Ectodermal cell (in vitro differentiated cells): ENCODE measurements around the gene CMSS1.

Experiments used
- H3K27ac ChIP-seq: 2 replicates; pipeline ENCODE4 v1.7.0; 2013; ENCODE audit warnings: mild to moderate bottlenecking, low read depth, low read length; ENCODE audit not compliant: insufficient read depth, poor library complexity, severe bottlenecking
- H3K27me3 ChIP-seq: 2 replicates; pipeline ENCODE4 v1.7.0; 2013; ENCODE audit warnings: mild to moderate bottlenecking, low read length; ENCODE audit not compliant: insufficient read depth, control insufficient read depth, poor library complexity, severe bottlenecking
- H3K36me3 ChIP-seq: one replicate; pipeline ENCODE4 v1.7.0; 2013; ENCODE audit warnings: low read length; ENCODE audit not compliant: control insufficient read depth, insufficient read depth
- H3K4me1 ChIP-seq: one replicate; pipeline ENCODE4 v1.7.0; 2013; ENCODE audit warnings: low read length; ENCODE audit not compliant: control insufficient read depth, insufficient read depth
- H3K4me3 ChIP-seq: 2 replicates; pipeline ENCODE4 v1.7.0; 2013; ENCODE audit warnings: low read depth, low read length, control low read depth; ENCODE audit not compliant: insufficient read depth
- H3K9me3 ChIP-seq: 2 replicates; pipeline ENCODE4 v1.7.0; 2013; ENCODE audit warnings: mild to moderate bottlenecking, low read length, moderate library complexity; ENCODE audit not compliant: control insufficient read depth
- WGBS, 2 experiments: methylation state at CpG; one replicate each; pipeline ENCODE4 v1.1.7; 2013; ENCODE audit warnings: missing lambda C conversion rate in 2 of 2; 5-methylcytosine and 5-hydroxymethylcytosine counted together

Gene CMSS1

GRCh38 chr3:99781761-99782160 is 35.9 kb upstream of the CMSS1 start:
- WGBS, 2 experiments: 91 to 93% methylated on average over 3 of the region's 3 CpGs
- Histone ChIP-seq H3K4me1 (no peaks in the 10 kb centered on the region), H3K4me3 (no peak overlapping the region), H3K9me3 (no peaks in the 10 kb centered on the region), H3K27me3 (no peaks in the 10 kb centered on the region), H3K36me3 (no peaks in the 10 kb centered on the region), H3K27ac (no peak overlapping the region)

DNA sequence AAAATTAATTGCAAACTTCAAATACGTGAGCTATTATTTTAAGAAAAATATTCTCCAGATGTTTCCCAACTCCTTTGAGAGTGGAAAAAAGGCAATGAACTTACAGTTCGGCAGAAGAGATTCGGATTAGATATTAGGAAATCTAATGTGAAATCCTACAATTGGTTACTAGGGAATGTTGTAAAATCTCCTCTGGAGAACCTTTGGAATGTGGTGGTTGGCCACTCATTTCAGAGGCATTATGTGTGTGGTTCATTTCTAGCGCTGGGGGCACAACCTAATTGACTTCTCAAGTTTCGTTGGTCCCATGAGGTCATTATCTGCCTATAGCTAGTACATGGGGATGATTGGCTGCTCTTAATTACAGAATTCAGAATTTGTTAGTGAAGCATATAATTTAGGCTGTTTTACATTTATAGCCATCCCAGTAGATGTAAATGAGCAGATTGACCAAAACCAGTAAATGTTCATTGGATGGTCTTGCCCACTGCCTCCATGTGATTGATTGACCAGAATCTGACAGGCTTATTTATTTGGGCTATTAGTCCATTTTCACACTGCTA is 34.6 kb upstream of the CMSS1 start:
- Histone ChIP-seq H3K36me3 (no peaks in the 10 kb centered on the region), H3K9me3 (no peaks in the 10 kb centered on the region), H3K27me3 (no peaks in the 10 kb centered on the region), H3K4me3 (no peak overlapping the region), H3K4me1 (no peaks in the 10 kb centered on the region), H3K27ac (no peak overlapping the region)
- 92 to 94% methylated on average over 4 to 5 of the region's 5 CpGs for WGBS, 2 experiments

DNA sequence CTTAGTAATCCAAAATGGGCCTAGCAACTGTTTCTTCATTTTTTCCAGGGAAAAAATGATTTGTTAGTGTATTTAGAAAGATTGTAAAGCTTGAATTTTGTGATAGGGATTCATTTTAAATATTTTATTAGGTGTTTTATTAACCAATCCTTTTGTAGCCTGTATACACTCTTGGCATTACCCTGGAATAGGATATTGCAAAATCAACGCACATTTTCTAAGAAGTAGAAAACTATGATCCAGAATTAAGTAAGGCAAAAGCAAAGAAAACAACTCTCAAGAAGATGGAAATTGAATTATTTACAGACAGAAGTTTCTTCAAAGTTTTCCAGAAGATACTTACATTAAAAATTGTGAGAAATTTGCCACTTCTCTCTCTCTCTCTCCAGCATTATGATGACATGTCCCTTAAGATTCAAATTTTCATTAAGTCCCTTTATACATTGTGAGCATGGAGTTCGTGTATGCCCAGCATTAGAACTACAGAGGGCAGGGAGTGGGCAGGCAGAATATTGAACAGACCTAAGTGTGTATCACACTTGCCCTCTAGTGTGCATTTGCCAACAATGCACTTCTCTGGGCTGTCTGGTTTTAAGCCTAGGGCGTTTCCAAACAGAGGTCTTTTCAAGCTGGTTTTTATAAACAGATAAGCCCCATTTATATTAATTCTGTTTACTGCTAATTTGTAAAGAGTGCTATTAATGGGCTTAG is 28.5 kb upstream of the CMSS1 start:
- Histone ChIP-seq H3K4me1 (no peaks in the 10 kb centered on the region), H3K4me3 (no peak overlapping the region), H3K9me3 (no peaks in the 10 kb centered on the region), H3K27ac (no peak overlapping the region), H3K36me3 (no peaks in the 10 kb centered on the region), H3K27me3 (no peaks in the 10 kb centered on the region)
- WGBS, 2 experiments: 44 to 55% methylated on average over 2 to 3 of the region's 3 CpGs

- 94% methylated on average over 8 of the region's 8 CpGs for WGBS, 2 experiments
- Histone ChIP-seq H3K9me3 (no peaks in the 10 kb centered on the region), H3K27ac (no peak overlapping the region), H3K27me3 (no peaks in the 10 kb centered on the region), H3K4me1 (no peaks in the 10 kb centered on the region), H3K36me3 (no peaks in the 10 kb centered on the region), H3K4me3 (no peak overlapping the region)
Observed at GRCh38 chr3:99794485-99794884, 23.2 kb upstream of the CMSS1 start.

GRCh38 chr3:99795573-99795972 is 22.1 kb upstream of the CMSS1 start:
- no peaks in the 10 kb centered on the region for H3K4me1 ChIP-seq
- no peak overlapping the region for H3K27ac ChIP-seq
- no peaks in the 10 kb centered on the region for H3K9me3 ChIP-seq
- WGBS, 2 experiments: 93 to 95% methylated on average over 15 of the region's 15 CpGs
- no peaks in the 10 kb centered on the region for H3K36me3 ChIP-seq
- H3K27me3 ChIP-seq: no peaks in the 10 kb centered on the region
- H3K4me3 ChIP-seq: no peak overlapping the region

DNA sequence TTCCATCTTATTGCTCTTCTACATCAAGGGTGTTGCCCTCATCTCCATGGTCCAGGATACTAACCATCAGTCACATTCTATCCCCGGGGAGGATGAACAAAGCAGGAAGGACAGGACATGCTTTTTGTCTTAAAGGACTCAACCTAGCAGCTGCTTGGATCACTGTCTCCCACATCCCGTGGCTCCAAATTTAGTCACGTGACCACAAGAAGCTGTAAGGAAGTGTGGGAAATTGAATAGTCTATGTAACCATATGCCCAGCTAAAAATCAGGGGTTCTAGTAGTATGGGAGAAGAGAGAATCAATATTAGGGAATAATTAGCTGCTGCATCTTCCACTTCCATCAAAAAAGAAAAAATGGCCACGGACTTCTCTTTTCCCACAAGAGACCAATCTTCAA is 18.2 kb upstream of the CMSS1 start:
- Histone ChIP-seq H3K27me3 (no peaks in the 10 kb centered on the region), H3K4me1 (no peaks in the 10 kb centered on the region), H3K9me3 (peaks cover 3% of the 10 kb centered on the region), H3K36me3 (no peaks in the 10 kb centered on the region), H3K4me3 (no peak overlapping the region), H3K27ac (no peak overlapping the region)
- 89 to 90% methylated on average over 3 of the region's 4 CpGs for WGBS, 2 experiments

DNA sequence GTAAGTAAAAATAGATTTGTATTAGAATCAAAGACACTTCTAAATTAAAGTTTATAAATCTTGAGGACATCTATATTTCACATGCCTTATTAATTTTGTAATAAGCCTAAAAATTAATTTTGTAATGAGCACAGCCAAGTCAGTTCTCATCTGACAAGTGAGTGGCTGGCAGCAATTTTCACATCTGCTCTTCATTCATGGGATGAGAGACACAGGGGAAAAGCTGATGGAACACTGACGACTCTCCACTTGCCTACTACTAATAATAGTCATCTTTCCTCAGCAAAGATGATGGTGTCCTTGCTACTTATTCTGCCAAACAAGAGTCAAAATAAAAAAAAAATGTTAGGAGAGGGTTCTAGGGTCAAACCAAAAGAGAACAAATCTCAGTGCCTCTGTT is 14.4 kb upstream of the CMSS1 start:
- H3K27ac ChIP-seq: no peak overlapping the region
- peaks cover 3% of the 10 kb centered on the region for H3K9me3 ChIP-seq
- H3K4me1 ChIP-seq: no peaks in the 10 kb centered on the region
- no peaks in the 10 kb centered on the region for H3K27me3 ChIP-seq
- H3K4me3 ChIP-seq: no peak overlapping the region
- WGBS, 2 experiments: 92% methylated on average over 1 of the region's 1 CpG; no CpG with 5 or more reads in 1 of the 2 experiments
- no peaks in the 10 kb centered on the region for H3K36me3 ChIP-seq

- no peak overlapping the region for H3K4me3 ChIP-seq
- WGBS, 2 experiments: 91 to 94% methylated on average over 2 of the region's 2 CpGs
- no peaks in the 10 kb centered on the region for H3K4me1 ChIP-seq
- H3K27me3 ChIP-seq: no peaks in the 10 kb centered on the region
- no peak overlapping the region for H3K27ac ChIP-seq
- peaks cover 3% of the 10 kb centered on the region for H3K9me3 ChIP-seq
- no peaks in the 10 kb centered on the region for H3K36me3 ChIP-seq
Observed at GRCh38 chr3:99805160-99805559, 12.5 kb upstream of the CMSS1 start.

DNA sequence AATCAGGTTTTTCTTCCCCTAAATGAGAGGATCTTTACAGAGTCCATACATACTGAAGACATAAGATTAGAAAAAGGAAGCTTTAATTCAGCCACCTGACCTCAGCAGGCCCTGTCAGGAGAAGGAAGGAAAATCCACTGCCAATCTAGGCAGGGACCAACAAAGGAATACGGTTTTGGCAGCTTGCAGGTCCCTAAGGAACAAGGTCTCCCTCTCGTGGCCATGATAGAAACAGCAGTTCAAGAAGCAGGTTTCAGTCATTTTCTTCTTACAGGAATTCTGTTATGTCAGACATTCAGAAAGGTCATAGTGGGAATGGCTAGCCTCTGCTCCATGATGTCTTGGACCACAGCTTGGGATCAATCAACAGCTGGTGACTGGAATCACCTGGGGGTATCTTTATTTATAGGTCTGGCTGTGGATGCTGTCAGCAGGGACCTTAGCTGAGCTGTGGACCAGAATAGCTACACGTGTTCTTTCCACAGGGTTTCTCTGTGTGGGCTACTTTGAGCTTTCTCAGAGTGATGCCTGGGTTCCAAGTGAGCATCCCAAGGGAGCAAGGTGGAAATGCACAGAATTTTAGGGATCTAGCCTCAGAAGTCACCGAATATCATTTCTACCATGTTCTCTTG is 9.4 kb upstream of the CMSS1 start:
- WGBS, 2 experiments: 51 to 53% methylated on average over 4 of the region's 4 CpGs
- H3K4me1 ChIP-seq: no peaks in the 10 kb centered on the region
- no peak overlapping the region for H3K27ac ChIP-seq
- peaks cover 3% of the 10 kb centered on the region for H3K9me3 ChIP-seq
- H3K27me3 ChIP-seq: no peaks in the 10 kb centered on the region
- H3K4me3 ChIP-seq: no peak overlapping the region
- H3K36me3 ChIP-seq: no peaks in the 10 kb centered on the region

- WGBS, 2 experiments: 87 to 89% methylated on average over 2 of the region's 2 CpGs
Observed at GRCh38 chr3:99809565-99809964, 8.1 kb upstream of the CMSS1 start.

More at GRCh38 chr3:99809565-99809964, 8.1 kb upstream of the CMSS1 start:
- Histone ChIP-seq H3K27ac (no peak overlapping the region), H3K4me3 (no peak overlapping the region), H3K36me3 (no peaks in the 10 kb centered on the region), H3K4me1 (no peaks in the 10 kb centered on the region), H3K9me3 (no peaks in the 10 kb centered on the region), H3K27me3 (no peaks in the 10 kb centered on the region)
